HCT116 (cell line): ENCODE results near the gene AGBL1. TPM values are rescaled to one million over a fixed set of nuclear protein-coding genes. Genes with fewer than 3 reads are reported as not detected.

Experiments used
- ATAC-seq: fragments of 200-7000 bp; cut with Tn5 transposase; 2 replicates; pipeline ENCODE4 v1.9.1; 2020; ENCODE audit warnings: mild to moderate bottlenecking, moderate library complexity
- BruUV-seq: library from RNA; stranded (reverse); fragments of 400-500 nt; replicated peaks from 2 replicates; lab custom pipeline; 2021; lab: Mats Ljungman, UMichigan
- CTCF ChIA-PET: fragments of 300-600 bp; sonication (Branson Sonifier 250); formaldehyde crosslinking; loops from one replicate; lab custom pipeline; 2021; ENCODE audit warnings: antibody characterized with exemption; lab: Charles Lee
- POLR2A ChIA-PET: fragments of 300-600, 350-600 bp; sonication (Branson Sonifier 250); formaldehyde crosslinking; loops from one replicate; lab custom pipeline; 2021; ENCODE audit warnings: antibody characterized with exemption; lab: Charles Lee
- RAD21 ChIA-PET, 2 experiments: fragments of 300-600 bp; sonication (Branson Sonifier 250); formaldehyde crosslinking; loops; one replicate each; lab custom pipeline; 2023; ENCODE audit warnings: low total read pairs in 2 of 2; ENCODE audit not compliant: uncharacterized antibody in 2 of 2, unreplicated experiment in 2 of 2, low non-redundant PET in 1 of 2; lab: Charles Lee
- DNase-seq: peaks from one replicate; pipeline ENCODE4 v3.0.0-alpha.2; 2010; ENCODE audit warnings: low read depth, low spot score
- H2AFZ ChIP-seq: fragments of 200-600 bp; shearing (Covaris generic), sonication (generic); 2 replicates; pipeline ENCODE4 v1.6.1; 2017; ENCODE audit warnings: low read depth, mixed run types, mixed read lengths, antibody characterized with exemption, low read length; ENCODE audit not compliant: poor library complexity, severe bottlenecking
- H3K27ac ChIP-seq: 2 replicates; pipeline ENCODE4 v1.5.1; 2012; ENCODE audit warnings: low read depth, low read length
- H3K27me3 ChIP-seq: fragments of 200-600 bp; sonication (generic); 2 replicates; pipeline ENCODE4 v1.6.1; 2016; ENCODE audit warnings: mixed run types, low read length, mixed read lengths; ENCODE audit not compliant: insufficient read depth
- H3K36me3 ChIP-seq, 2 experiments: fragments of 200-500 bp in 1 of 2; fragments of 200-600 bp in 1 of 2; sonication (Bioruptor generic) in 1 of 2; sonication (generic) in 1 of 2; 2 replicates each; pipeline versions ENCODE4 v1.5.1 to v1.6.1; 2014 to 2016; ENCODE audit warnings: low read length in 2 of 2, inconsistent platforms in 1 of 2, mixed read lengths in 1 of 2, mixed run types in 1 of 2; ENCODE audit not compliant: insufficient read depth in 2 of 2, control insufficient read depth in 1 of 2
- H3K4me1 ChIP-seq, 2 experiments: fragments of 200-600 bp in 1 of 2; sonication (generic) in 1 of 2; 2 replicates each; pipeline versions ENCODE4 v1.5.1 to v1.6.1; 2012 to 2017; ENCODE audit warnings: low read length in 2 of 2, inconsistent platforms in 1 of 2, mild to moderate bottlenecking in 1 of 2, mixed read lengths in 1 of 2, mixed run types in 1 of 2, moderate library complexity in 1 of 2; ENCODE audit not compliant: insufficient read depth in 2 of 2, control insufficient read depth in 1 of 2
- H3K4me2 ChIP-seq: fragments of 200-600 bp; sonication (generic); 2 replicates; pipeline ENCODE4 v1.6.1; 2017; ENCODE audit warnings: mixed run types, low read length, mixed read lengths
- H3K4me3 ChIP-seq, 2 experiments: fragments of 200-600 bp in 1 of 2; sonication (generic) in 1 of 2; replicated peaks in 1 of 2; 2 replicates each; pipeline ENCODE4 v1.5.1; 2011 to 2016; ENCODE audit warnings: low read length in 2 of 2, control low read depth in 1 of 2, low read depth in 1 of 2, mild to moderate bottlenecking in 1 of 2, mixed read lengths in 1 of 2, mixed run types in 1 of 2
- H3K79me2 ChIP-seq: fragments of 200-600 bp; sonication (generic); 2 replicates; pipeline ENCODE4 v1.6.1; 2017; ENCODE audit warnings: mild to moderate bottlenecking, mixed run types, low read length, moderate library complexity, mixed read lengths; ENCODE audit not compliant: insufficient read depth
- H3K9ac ChIP-seq: fragments of 200-600 bp; sonication (generic); 2 replicates; pipeline ENCODE4 v1.6.1; 2016; ENCODE audit warnings: low read length, mixed read lengths
- H3K9me2 ChIP-seq: fragments of 200-600 bp; sonication (generic), shearing (Covaris generic); 2 replicates; pipeline ENCODE4 v1.6.1; 2017; ENCODE audit warnings: mixed run types, mild to moderate bottlenecking, moderate library complexity; ENCODE audit not compliant: insufficient read depth
- H3K9me3 ChIP-seq, 2 experiments: fragments of 200-500 bp in 1 of 2; fragments of 200-600 bp in 1 of 2; sonication (Bioruptor generic) in 1 of 2; sonication (generic) in 1 of 2; 2 replicates each; pipeline ENCODE4 v1.6.1; 2014 to 2017; ENCODE audit warnings: low read length in 2 of 2, mixed read lengths in 2 of 2, inconsistent platforms in 1 of 2, low read depth in 1 of 2, mild to moderate bottlenecking in 1 of 2, mixed run types in 1 of 2, moderate library complexity in 1 of 2; ENCODE audit not compliant: control insufficient read depth in 1 of 2, insufficient read depth in 1 of 2
- H4K20me1 ChIP-seq: fragments of 200-600 bp; sonication (generic), shearing (Covaris generic); 2 replicates; pipeline ENCODE4 v1.6.1; 2017; ENCODE audit warnings: mixed run types, mild to moderate bottlenecking, moderate library complexity; ENCODE audit not compliant: insufficient read depth
- CBX3 ChIP-seq: IDR thresholded peaks from 2 replicates; pipeline ENCODE4 v1.6.1; 2012; ENCODE audit warnings: low read depth
- CEBPB ChIP-seq: IDR thresholded peaks from 2 replicates; pipeline ENCODE4 v1.6.1; 2012; ENCODE audit warnings: low read depth
- EZH2 ChIP-seq: fragments of 200-600 bp; sonication (generic); IDR thresholded peaks from 2 replicates; pipeline ENCODE4 v1.6.1; 2017; ENCODE audit warnings: antibody characterized with exemption, mixed run types
- POLR2A ChIP-seq: IDR thresholded peaks from 2 replicates; pipeline ENCODE4 v1.7.0; 2011; ENCODE audit warnings: borderline replicate concordance; ENCODE audit not compliant: insufficient read depth, insufficient read length; ENCODE audit errors: extremely low read depth
- SIN3A ChIP-seq: IDR thresholded peaks from 2 replicates; pipeline ENCODE4 v1.6.1; 2012; ENCODE audit warnings: low read depth
- SP1 ChIP-seq: IDR thresholded peaks from 2 replicates; pipeline ENCODE4 v1.6.1; 2012; ENCODE audit warnings: low read depth
- SRF ChIP-seq: IDR thresholded peaks from 2 replicates; pipeline ENCODE4 v1.6.1; 2012; ENCODE audit warnings: low read depth
- YY1 ChIP-seq: IDR thresholded peaks from 2 replicates; pipeline ENCODE4 v1.6.1; 2011; ENCODE audit warnings: low read length, low read depth, moderate library complexity, mild to moderate bottlenecking; ENCODE audit not compliant: insufficient replicate concordance; ENCODE audit errors: extremely low read depth
- ZNF274 ChIP-seq: fragments of 200-500 bp; sonication (Bioruptor generic); IDR thresholded peaks from 2 replicates; pipeline ENCODE4 v1.6.1; 2014; ENCODE audit warnings: mild to moderate bottlenecking, low read depth, low read length, inconsistent platforms
- intact Hi-C: fragments of 100-400 bp; cut with micrococcal nuclease; formaldehyde crosslinking; loops from 2 replicates; pipeline ENCODE4 v1.10.0; 2022
- total RNA-seq: library from RNA; stranded (reverse); gene quantifications from one replicate; pipeline ENCODE4 v1.2.1, GENCODE V29; 2021; ENCODE audit not compliant: unreplicated experiment
- TF ChIP-seq, protein P1 (sequence below): IDR thresholded peaks from 2 replicates; pipeline ENCODE4 v1.6.1; 2012
- TF ChIP-seq, protein P2 (sequence below): IDR thresholded peaks from 2 replicates; pipeline ENCODE4 v1.6.1; 2012; ENCODE audit warnings: low read depth

AGBL1 gene
- total RNA-seq, 1 experiment from 2014 or later: not detected

DNA sequence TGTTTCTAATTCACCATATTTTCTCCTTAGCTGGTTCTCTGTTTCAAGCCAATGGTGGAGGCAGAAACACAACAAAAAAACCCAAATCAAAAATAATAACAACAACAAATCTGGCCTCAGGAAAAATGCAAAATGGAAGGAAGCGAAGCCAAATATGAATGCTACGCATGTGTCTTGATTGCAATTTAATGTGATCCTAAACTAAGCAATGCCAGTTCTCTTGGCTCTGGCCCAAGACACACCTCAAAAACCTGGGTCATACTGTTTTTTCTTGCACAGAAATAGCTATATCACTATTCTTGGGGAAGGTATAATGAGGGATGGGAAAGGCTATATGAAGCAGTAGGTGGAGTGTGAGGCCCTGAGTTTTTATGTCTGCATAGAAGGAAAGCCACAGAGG lies 724.7 kb downstream of the AGBL1 start:
- H3K9me2 ChIP-seq: no peaks in the 10 kb centered on the region
- no peaks in the 10 kb centered on the region for H3K79me2 ChIP-seq
- H4K20me1 ChIP-seq: no peaks in the 10 kb centered on the region
- CTCF ChIA-PET: no interaction called here
- H3K27me3 ChIP-seq: no peaks in the 10 kb centered on the region
- RAD21 ChIA-PET: no interaction called here
- no peak overlapping the region for H3K4me2 ChIP-seq
- no TSS peak for BruUV-seq
- H3K9ac ChIP-seq: no peak overlapping the region
- H3K27ac ChIP-seq: no peak overlapping the region
- peaks cover 10 to 29% of the 10 kb centered on the region in 2 experiments; a peak in 2 of 4 replicates for H3K9me3 ChIP-seq
- POLR2A ChIA-PET: no interaction called here
- no peaks in the 10 kb centered on the region for H3K36me3 ChIP-seq
- H3K4me3 ChIP-seq: no peak overlapping the region
- TF ChIP-seq EZH2: no peak
- TF ChIP-seq POLR2A: no peak
- no peak for TF ChIP-seq SP1
- TF ChIP-seq CBX3: no peak
- TF ChIP-seq ZNF274: no peak
- TF ChIP-seq, protein P1, sequence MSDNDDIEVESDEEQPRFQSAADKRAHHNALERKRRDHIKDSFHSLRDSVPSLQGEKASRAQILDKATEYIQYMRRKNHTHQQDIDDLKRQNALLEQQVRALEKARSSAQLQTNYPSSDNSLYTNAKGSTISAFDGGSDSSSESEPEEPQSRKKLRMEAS: no peak
- TF ChIP-seq SIN3A: no peak
- TF ChIP-seq YY1: no peak
- TF ChIP-seq, protein P2, sequence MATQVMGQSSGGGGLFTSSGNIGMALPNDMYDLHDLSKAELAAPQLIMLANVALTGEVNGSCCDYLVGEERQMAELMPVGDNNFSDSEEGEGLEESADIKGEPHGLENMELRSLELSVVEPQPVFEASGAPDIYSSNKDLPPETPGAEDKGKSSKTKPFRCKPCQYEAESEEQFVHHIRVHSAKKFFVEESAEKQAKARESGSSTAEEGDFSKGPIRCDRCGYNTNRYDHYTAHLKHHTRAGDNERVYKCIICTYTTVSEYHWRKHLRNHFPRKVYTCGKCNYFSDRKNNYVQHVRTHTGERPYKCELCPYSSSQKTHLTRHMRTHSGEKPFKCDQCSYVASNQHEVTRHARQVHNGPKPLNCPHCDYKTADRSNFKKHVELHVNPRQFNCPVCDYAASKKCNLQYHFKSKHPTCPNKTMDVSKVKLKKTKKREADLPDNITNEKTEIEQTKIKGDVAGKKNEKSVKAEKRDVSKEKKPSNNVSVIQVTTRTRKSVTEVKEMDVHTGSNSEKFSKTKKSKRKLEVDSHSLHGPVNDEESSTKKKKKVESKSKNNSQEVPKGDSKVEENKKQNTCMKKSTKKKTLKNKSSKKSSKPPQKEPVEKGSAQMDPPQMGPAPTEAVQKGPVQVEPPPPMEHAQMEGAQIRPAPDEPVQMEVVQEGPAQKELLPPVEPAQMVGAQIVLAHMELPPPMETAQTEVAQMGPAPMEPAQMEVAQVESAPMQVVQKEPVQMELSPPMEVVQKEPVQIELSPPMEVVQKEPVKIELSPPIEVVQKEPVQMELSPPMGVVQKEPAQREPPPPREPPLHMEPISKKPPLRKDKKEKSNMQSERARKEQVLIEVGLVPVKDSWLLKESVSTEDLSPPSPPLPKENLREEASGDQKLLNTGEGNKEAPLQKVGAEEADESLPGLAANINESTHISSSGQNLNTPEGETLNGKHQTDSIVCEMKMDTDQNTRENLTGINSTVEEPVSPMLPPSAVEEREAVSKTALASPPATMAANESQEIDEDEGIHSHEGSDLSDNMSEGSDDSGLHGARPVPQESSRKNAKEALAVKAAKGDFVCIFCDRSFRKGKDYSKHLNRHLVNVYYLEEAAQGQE: no peak
- no peak for TF ChIP-seq SRF
- no peak for TF ChIP-seq CEBPB
- TF ChIP-seq, all 23 proteins: peak for 0
- Histone ChIP-seq H3K4me1 (no peaks in the 10 kb centered on the region), H2AFZ (no peak overlapping the region)
- ATAC-seq (no peak), DNase-seq (no peak)
- intact Hi-C loops: no loop called here
